SIG-M5 treated with dmso at 0.1 percent for 504 hours (cell line): Measurements from ENCODE around the gene TPSD1.
"Not testable (repeated sequence)": the region's sequence is repeated elsewhere in the genome, so short reads cannot be mapped to it uniquely, and the experiment has no call there.

Experiments
- DNase-seq: peaks from one replicate; lab custom pipeline; 2025; ENCODE audit not compliant: unreplicated experiment; lab: John Stamatoyannopoulos, UW

Gene TPSD1

DNA sequence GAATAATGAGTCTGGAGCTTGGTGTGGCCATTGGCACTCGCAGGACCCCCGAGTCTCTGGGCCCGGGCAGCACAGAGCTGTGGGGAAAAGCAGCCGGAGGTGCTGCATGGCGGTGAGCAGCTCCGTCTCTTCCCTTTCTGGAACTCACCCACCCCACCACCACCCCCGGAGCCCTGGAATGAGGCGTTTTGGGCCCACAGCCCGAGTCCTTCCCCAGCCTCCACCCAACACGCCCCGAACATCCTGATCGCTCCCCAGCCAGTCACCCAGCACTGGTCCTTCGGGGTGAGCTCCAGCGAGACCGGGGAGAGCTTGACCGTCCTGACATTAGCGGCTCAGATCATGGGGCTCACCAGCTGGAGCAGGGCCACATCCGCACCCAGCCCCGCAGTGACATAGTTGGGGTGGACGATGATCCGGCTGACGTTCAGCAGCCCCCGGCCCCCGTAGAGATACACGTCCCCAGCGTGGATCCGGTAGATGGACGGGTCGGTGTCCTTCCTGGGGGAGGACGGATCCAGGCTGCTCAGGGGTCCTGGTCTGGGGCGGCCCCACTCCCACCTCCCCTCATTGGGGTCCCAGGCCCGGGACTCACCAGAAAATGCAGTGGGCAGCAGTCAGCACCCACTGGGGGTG is 6.5 kb downstream of the TPSD1 start:
- no peak for DNase-seq

DNA sequence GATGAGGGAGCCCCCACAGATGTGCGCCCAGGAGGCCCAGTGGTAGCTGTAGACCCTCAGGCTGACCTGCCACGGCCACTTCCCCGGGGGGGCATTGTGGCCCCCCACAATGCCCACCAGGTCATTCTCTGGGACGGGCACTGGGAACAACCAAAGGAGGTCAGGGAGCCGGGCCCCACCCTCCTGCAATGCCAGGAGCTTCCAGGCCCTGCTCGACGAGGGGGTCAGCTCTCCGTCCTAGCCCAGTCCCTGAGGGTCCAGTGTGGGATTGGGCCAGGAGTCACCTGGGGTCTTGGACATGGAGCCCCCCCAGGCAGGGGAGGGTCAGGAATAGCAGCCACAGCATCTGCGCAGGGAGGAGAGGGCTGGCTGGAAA is 7.0 kb downstream of the TPSD1 start:
- DNase-seq = no peak

DNA sequence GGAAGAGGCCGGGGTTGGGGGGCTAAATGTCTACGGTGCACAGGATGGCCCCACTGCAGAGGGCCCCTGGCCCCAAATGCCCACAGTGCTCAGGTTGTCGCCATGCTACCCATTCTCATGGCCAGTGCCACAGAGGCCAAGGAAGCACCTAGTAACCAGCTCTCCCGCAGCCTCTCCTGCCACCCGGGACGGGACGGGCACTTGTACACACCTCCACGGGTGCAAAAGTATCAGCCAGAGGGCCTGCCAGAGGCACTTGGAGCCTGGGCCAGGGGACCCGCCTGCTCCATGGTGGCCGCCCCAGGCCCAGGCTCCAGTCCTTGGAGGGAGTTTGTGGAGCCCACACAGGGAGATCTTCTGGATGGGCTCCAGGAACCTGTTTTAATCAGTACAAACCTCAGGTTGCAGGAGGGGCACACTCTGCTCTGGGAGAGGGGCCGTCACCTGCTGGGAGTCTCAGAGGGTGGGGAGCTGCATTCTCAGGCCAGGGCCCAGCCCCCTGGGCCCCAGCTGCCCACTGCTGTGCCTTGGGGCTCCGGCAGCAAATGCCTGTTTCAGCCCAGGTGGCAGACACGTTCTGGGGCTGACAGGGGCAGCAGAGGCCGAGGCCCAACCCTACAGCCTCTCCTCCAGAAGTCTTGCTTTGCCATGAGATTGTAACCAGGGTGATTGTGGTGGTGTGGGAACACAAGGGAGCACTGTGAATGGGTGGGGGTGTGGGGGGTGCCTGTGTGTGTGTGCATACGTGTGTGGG is 7.9 kb downstream of the TPSD1 start:
- no peak for DNase-seq

DNA sequence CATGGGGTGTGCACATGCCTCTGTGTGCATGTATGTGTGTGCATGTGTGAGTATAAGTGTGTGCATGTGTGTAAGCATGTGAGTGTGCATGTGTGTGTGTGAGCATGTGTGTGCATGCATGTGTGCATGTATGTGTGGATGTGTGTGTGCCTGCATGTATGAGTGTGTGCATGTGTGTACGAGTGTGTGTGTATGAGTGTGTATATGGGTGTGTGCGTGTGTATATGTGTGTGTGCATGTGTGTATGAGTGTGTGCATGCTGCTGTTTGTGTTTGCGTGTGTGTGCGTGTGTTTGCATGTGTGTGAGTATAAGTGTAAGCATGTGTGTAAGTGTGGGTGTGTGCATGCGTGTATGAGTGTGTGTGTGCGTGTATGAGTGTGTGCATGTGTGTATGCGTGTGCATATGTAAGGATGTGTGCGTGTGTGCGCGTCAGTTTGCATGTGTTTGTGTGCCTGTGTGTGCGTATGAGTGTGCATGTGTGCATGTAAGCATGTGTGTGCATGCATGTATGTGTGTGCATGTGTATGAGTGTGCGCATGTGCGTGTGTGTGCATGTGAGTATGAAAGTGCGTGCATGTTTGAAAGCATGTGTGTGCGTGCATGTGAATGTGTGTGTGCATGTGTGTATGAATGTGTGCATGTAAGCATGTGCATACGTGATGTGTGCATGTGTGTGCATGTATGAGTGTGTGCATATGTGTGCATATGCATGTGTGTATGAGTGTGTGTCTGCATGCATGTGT is 8.6 kb downstream of the TPSD1 start:
- no peak for DNase-seq

DNA sequence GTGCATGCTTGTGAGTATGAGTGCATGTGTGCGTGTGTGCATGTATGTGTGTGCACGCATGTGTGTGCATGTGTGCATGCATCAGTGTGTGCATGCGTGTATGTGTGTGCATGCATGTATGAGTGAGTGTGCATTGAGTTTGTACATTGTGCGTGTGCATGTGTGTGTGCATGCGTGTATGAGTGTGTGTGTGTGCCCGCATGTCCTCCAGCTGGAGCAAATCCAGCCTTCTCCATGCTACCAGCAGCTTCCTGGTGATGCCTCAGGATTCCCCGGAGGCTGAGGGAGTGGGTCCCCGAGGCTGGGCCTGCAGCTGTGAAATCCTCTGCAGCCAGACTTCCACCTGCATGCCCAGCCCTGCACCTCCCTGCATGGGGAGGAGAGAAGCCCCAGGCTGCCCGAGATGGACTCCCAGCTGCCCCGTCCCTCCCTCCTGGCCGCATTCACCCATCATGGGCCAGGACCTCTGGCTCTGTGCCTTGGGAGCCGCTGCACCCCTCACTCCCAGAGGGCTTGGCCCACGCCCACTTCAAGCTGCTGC is 9.3 kb downstream of the TPSD1 start:
- no peak for DNase-seq

DNA sequence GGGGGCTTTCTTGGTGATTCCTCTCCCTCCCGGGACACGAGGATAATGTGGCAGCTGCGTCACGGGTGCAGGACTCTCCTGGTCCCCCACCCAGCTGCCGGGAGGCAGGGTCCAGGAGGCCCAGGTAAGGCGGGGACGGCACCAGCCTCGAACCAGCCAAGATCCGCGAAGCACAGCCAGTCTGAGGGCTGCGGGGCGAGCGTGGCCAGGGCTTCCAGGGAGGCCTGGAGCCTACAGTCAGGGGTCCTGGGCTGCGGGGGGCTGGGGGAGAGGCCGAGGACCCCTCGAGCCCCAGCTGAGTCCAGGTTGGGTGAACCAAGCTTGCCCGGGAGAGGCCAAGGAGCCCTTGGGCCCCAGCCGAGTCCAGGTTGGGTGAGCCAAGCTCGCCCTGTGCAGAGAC is 10.0 kb downstream of the TPSD1 start:
- no peak for DNase-seq

DNA sequence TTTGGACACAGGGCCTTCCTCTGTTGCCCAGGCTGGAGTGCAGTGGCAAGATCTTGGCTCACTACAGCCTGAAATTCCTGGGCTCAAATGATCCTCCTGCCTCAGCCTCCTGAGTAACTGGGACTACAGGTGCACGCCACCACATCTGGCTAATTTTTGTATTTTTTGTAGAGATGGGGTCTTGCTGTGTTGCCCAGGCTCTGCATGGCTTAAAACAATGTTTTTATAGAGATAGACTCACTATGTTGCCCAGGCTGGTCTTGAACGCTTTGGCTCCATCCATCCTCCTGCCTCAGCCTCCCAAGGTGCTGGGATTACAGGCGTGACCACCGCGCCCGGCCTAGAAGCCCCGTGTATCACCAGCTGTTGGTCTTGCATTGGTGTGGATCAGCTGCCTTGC is 13.5 kb downstream of the TPSD1 start:
- not testable (repeated sequence) for DNase-seq

DNA sequence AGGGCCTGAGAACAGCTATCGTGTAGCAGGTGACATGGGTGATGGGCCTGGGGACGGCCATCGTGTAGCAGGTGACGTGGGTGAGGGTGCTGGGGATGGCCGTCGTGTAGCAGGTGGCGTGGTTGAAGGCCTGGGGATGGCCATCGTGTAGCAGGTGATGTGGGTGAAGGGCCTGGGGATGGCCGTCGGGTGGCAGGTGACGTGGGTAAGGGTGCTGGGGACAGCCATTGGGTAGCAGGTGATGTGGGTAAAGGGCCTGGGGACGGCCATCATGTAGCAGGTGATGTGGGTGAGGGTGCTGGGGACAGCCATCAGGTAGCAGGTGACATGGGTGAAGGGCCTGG is 15.5 kb downstream of the TPSD1 start:
- DNase-seq = no peak

DNA sequence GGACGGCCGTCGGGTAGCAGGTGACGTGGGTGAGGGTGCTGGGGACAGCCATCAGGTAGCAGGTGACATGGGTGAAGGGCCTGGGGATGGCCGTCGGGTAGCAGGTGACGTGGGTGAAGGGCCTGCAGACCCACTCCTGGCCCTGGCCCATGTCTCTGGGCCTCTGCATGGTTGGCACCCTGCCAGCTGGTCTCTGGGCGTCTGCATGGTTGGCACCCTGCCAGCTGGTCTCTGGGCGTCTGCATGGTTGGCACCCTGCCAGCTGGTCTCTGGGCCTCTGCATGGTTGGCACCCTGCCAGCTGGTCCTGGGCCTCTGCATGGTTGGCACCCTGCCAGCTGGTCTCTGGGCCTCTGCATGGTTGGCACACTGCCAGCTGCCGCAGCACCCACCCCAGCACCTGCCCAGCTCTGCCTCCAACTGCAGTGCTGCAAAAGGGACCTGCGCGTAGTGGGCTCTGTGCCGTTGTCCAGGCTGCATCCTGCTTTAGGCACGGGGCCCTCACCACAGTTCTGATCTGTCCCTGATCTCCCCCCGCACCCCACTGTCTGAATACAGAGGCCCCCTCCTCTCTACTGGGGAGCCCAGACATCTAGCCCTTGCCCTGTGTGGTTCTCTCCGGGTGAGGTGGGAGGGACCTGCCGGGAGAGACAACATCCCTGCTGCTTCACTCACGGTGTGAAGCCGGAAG is 16.0 kb downstream of the TPSD1 start:
- DNase-seq = not testable (repeated sequence)

DNA sequence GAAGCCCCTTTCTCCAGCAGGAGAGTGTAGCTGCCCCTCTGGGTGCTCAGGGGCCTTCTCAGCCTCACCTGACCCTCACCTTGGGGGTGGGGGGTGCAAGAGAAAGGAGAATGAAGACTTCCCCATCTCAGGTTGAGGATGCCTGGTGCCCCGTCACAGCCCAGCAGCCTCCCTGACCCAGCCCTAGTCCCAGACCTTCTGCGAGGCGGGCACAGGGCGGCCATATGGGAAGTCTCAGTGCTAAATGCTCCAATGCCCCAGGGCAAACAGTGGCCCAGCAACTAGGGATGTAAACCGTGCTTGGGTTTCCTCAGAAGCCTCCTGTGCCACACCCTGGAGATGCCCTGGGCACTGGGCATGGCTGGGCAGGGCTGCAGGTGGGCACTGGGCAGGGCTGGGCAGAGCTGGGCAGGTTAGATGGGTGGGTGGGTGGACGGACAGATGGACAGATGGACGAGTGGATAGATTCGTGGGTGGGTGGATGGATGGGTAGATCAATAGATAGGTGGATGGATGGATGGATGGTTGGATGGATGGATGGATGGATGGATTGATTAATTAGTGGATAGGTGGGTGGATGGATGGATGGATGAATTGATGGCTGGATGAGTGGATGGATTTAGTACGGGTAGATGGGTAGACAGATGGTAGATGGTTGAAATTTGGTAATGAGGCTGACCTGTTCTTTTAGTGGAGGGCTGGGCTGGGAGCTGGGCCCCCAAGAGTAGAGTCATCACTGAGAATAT is 16.8 kb downstream of the TPSD1 start:
- no peak for DNase-seq

DNA sequence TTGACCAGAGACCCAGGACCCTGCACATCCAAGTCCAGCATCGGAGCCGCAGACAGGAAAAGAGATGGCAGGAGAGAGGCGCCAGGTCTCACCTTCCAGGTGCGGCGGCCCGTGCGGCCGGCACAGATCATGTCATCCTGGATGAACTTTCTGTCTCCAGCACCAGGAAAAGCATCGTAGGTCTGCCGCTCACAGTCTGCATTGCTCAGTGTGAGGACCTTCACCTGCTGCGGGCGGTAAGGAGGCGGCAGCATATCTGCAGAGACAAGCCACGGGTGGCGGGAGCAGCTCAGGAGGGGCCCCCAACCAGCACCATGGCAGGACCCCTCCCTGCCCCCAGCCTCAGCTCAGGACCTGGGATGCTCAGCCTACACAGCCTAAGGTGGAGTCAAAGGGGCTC is 17.9 kb downstream of the TPSD1 start:
- DNase-seq = no peak

DNA sequence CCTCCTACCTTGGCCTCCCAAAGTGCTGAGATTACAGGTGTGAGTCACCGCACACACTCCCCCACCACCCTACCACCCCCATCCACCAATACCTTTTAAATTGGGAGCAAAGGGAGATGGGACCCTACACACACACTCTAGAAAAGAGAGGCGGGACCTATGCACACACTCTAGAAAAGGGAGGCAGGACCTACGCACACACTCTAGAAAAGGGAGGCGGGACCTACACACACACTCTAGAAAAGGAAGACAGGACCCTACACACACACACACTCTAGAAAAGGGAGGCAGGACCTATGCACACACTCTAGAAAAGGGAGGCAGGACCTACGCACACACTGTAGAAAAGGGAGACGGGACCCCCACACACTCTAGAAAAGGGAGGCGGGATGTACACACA is 18.9 kb downstream of the TPSD1 start:
- DNase-seq = no peak

DNA sequence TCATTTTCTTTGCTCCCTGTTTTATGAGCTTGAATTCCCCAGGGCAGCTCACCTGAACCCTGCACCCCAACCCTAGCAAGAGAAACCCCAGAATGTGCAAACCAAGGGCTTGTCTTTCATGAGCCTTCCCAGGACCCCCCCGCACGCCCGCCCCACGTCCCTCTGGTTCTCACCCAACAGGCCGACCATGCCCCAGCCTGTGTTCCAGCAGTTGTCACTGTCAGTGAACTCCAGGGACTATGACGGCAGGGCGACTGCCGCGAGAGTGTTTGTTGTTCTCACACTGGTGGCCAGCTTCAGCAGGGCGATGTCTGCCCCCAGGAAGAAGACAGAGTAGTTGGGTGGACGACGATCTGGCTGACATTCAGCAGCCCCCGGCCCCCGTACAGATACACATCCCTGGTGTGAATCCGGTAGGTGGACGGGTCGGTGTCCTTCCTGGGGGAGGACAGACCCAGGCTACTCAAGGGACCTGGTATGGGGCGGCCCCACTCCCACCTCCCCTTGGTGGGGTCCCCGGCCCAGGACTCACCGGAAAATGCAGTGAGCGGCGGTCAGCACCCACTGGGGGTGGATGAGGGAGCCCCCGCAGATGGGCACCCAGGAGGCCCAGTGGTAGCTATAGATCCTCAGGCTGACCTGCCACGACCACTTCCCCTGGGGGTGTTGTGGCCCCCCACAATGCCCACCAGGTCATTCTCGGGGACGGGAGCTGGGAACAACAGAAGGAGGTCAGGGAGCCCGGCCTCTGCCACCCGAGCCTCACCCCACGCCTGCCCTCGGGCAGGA is 20.1 kb downstream of the TPSD1 start:
- no peak for DNase-seq

DNA sequence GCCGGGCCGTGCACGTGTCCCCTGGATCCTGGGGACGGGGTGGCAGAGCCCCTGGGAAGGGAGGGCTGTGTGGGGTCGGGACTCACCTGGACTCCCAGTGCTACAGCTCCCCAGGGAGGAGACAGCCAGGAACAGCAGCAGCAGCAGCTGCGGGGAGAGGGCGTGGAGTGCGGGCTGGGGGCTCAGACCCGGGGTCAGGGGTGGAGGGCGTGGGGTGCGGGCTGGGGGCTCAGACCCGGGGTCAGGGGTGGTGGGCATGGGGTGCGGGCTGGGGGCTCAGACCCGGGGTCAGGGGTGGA is 20.7 kb downstream of the TPSD1 start:
- DNase-seq = no peak

DNA sequence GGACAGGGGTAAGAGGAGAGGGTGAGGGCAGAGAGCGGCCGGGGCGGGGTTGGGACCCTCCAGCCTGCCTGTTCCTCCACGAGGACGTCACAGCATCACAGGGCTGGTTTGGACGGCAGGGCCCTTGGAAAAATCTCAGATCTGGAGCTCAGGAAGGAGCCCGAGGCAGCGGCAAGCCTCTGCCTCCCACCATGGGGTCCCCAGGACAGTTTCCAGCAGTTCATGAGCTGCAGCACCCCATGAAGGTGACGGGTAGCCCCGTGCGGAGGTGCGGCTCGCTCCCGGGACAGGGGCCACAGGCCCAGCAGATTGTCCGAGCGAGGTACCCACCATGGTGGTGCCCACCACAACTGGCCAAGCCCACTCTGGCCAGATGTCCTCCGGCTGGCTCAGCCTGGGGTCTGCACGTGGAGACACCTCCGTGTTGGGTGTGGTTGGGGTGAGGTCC is 21.3 kb downstream of the TPSD1 start:
- no peak for DNase-seq

DNA sequence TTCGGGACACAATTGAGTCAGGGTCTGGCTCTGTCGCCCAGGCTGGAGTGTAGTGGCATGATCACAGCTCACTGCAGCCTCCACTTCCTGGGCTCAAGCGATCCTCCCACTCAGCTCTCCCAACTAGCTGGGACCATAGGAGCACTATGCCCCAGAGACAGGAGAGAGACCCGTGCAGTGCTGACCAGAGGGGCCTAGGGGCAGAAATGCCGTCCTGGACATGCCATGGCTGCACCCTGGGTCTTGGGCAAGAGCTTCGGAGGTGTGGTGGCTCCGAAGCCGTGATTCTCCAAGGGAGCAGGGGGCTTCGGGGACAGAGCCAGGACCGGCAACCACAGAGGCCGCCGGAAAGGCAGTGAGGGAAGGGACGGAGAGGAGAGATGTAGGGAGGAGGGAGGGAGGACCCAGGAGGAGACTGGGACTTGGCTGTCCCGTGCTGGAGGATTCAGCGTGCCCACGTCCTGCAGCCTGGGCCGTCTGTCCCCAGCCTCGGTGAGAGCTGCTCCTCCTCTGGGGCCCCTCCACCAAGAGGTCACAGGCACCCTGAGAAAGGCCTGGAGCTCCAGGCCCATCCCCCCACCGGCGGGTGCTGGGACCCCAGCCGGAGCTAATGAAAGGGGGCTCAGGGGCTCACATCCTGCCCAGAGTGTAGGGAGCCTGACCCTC is 21.9 kb downstream of the TPSD1 start:
- DNase-seq = no peak

DNA sequence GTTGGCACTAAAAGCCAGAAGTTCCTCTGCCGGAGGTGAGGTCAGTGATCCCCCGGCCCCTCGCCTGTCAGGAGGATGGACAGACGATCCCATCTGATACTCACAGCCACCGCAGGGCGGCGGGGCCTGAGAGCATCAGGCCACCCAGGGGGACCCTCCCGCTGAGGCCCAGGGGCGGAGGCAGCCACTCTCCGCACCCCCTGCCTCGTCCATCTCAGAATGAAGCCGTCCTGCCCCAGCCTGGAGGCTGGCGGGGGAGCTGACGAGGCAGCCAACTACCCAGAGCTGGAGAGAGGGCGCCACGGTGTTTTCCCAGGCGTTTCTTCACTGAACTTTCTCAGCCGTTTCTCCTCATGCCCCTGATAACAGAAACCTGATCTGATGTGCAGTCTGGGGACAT is 22.6 kb downstream of the TPSD1 start:
- DNase-seq = no peak

DNA sequence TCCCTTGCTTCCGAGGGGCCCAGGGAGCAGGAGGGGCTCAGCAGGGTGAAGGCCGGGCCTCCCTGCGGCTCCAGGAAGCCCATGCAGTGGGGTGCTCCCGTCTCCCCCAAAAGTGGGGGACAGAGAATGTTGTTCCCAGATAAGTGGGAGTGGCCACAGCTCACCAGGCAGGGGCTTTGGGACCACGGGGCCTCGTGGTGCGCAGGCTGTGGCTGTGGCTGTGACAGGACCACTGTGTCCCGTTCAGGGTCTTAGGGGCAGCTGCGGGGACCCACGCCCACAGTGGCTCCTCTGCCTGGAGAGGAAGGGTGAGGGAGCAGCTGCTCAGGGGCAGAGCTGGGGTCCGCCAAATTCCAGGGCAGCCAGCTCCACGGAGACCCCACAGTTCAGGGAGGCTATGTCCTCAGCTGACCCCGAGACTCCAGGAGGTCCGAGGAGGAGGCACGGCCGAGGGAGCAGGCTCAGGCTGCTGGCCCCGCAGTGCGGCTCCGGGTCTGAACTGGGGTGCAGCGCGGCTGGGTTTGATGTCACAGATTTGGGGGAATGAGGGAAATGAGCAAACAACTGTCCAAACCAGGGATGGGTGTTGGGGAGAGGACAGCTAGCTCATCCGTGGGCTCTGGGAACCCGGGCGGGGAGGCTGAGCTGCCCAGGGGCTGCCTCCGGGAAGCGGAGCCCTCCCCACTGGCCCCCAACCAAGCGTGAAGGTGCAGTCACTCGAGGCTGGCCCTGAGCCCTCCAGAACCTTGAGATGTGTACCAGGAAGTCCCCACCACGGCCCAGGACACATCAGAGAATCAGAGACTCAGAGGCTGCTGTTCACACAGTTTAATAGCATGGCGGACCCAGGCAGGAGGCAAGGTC is 23.4 kb downstream of the TPSD1 start:
- no peak for DNase-seq
